Body of pancreas (tissue), 4 donors: ENCODE measurements around the gene EPB41L3. TPM values are rescaled to one million over a fixed set of nuclear protein-coding genes. Genes with fewer than 3 reads are reported as not detected.
"Not testable (repeated sequence)": the region's sequence is repeated elsewhere in the genome, so short reads cannot be mapped to it uniquely, and the experiment has no call there.

ENCODE experiments used
- ATAC-seq: fragments of 150-250 bp; one replicate; pipeline ENCODE4 v1.9.1; 2016
- DNase-seq, 4 donors: peaks; one replicate each; pipeline ENCODE4 v3.0.0-alpha.2; 2019
- H3K27ac ChIP-seq, 4 donors: fragments of 200-600 bp; sonication (generic); 1 replicate in 3 of 4; 2 replicates in 1 of 4; pipeline versions ENCODE4 v1.5.1 to v1.6.1; 2016 to 2019; ENCODE audit warnings: mild to moderate bottlenecking in 1 of 4, mixed read lengths in 1 of 4, moderate library complexity in 1 of 4
- H3K27me3 ChIP-seq, 2 donors: fragments of 200-600 bp; sonication (generic); one replicate each; pipeline ENCODE4 v1.6.0; 2016; ENCODE audit warnings: mild to moderate bottlenecking in 1 of 2
- H3K36me3 ChIP-seq, 2 donors: fragments of 200-600 bp; sonication (generic); replicated peaks in 1 of 2; 2 replicates each; pipeline ENCODE4 v1.5.1; 2016; ENCODE audit warnings: low read depth in 2 of 2; ENCODE audit not compliant: insufficient read depth in 1 of 2
- H3K4me1 ChIP-seq: fragments of 200-600 bp; sonication (generic); one replicate; pipeline ENCODE4 v1.6.0; 2016
- H3K4me3 ChIP-seq, 2 donors: fragments of 200-600 bp; sonication (generic); 1 replicate in 1 of 2; 2 replicates in 1 of 2; pipeline ENCODE4 v1.5.1; 2016 to 2019
- H3K9me3 ChIP-seq, 3 donors: fragments of 200-600 bp; sonication (generic); 1 replicate in 2 of 3; 2 replicates in 1 of 3; pipeline ENCODE4 v1.5.1; 2016
- POLR2A ChIP-seq, 3 donors: fragments of 450-650 bp; IDR thresholded peaks; one replicate each; pipeline ENCODE4 v1.6.1; 2016; ENCODE audit warnings: antibody characterized with exemption in 3 of 3, mild to moderate bottlenecking in 2 of 3
- WGBS, 2 donors: methylation state at CpG; one replicate each; pipeline ENCODE4 v1.1.5; 2017; 5-methylcytosine and 5-hydroxymethylcytosine counted together
- intact Hi-C: fragments of 100-400 bp; cut with DNase I; formaldehyde crosslinking; loops from one replicate; pipeline ENCODE4 v1.15.1; 2023
- total RNA-seq, 2 donors: library from RNA; depleted of rRNA; stranded (reverse); fragments of >200 nt; gene quantifications; one replicate each; pipeline ENCODE4 v1.1.0, GENCODE V29; 2016
- TF ChIP-seq, protein P1 (sequence below), 7 experiments: fragments of 450-650 bp in 4 of 7; fragments of 200-600 bp in 3 of 7; sonication (generic) in 3 of 7; IDR thresholded peaks; one replicate each; pipeline ENCODE4 v1.5.1; 2016 to 2019; ENCODE audit warnings: antibody characterized with exemption in 7 of 7

The EPB41L3 gene
- total RNA-seq, 2 donors from 2014 or later = 22.1 to 25.1 TPM

GRCh38 chr18:5513947-5514346 is 29.9 kb downstream of the EPB41L3 start:
- Histone ChIP-seq H3K36me3 (no peaks in the 10 kb centered on the region), H3K27ac (no peak overlapping the region), H3K9me3 (no peaks in the 10 kb centered on the region), H3K4me1 (no peaks in the 10 kb centered on the region), H3K4me3 (no peak overlapping the region), H3K27me3 (no peaks in the 10 kb centered on the region)
- ATAC-seq (no peak), DNase-seq (no peak)
- TF ChIP-seq, protein P1, sequence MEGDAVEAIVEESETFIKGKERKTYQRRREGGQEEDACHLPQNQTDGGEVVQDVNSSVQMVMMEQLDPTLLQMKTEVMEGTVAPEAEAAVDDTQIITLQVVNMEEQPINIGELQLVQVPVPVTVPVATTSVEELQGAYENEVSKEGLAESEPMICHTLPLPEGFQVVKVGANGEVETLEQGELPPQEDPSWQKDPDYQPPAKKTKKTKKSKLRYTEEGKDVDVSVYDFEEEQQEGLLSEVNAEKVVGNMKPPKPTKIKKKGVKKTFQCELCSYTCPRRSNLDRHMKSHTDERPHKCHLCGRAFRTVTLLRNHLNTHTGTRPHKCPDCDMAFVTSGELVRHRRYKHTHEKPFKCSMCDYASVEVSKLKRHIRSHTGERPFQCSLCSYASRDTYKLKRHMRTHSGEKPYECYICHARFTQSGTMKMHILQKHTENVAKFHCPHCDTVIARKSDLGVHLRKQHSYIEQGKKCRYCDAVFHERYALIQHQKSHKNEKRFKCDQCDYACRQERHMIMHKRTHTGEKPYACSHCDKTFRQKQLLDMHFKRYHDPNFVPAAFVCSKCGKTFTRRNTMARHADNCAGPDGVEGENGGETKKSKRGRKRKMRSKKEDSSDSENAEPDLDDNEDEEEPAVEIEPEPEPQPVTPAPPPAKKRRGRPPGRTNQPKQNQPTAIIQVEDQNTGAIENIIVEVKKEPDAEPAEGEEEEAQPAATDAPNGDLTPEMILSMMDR (IDR thresholded peaks at IDR 0.05) = no peak
- TF ChIP-seq POLR2A (IDR thresholded peaks at IDR 0.05) = no peak
- 12 to 22% methylated on average over 1 of the region's 1 CpG for WGBS, 2 donors
- intact Hi-C loops = no loop called here

GRCh38 chr18:5512176-5512575 is 31.6 kb downstream of the EPB41L3 start:
- TF ChIP-seq POLR2A (IDR thresholded peaks at IDR 0.05) = no peak
- WGBS, 2 donors = 79 to 87% methylated on average over 4 of the region's 4 CpGs
- no peaks in the 10 kb centered on the region for H3K4me1 ChIP-seq
- H3K27me3 ChIP-seq = no peaks in the 10 kb centered on the region
- ATAC-seq (no peak), DNase-seq (no peak)
- H3K9me3 ChIP-seq = no peaks in the 10 kb centered on the region
- H3K4me3 ChIP-seq = no peak overlapping the region
- no peak overlapping the region for H3K27ac ChIP-seq
- intact Hi-C loops = no loop called here
- H3K36me3 ChIP-seq = no peaks in the 10 kb centered on the region

DNA sequence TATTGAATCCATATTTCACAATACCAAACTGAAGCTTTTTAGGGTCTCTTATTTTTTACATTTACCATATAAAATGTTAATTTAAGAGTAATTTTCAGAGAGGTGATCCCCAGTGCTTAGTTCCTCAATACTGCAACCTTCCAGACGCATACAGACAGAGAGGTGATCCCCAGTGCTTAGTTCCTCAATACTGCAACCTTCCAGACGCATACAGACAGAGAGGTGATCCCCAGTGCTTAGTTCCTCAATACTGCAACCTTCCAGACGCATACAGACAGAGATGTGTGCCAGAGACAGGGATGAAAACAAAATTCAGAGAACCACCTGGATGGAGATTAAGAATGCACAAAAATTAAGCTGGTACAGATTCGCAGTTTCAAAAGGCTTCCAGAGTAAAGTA is 32.3 kb downstream of the EPB41L3 start:
- H3K4me1 ChIP-seq, H3K27ac ChIP-seq, intact Hi-C loops, ATAC-seq, H3K36me3 ChIP-seq, H3K4me3 ChIP-seq, H3K27me3 ChIP-seq, H3K9me3 ChIP-seq, DNase-seq: not testable (repeated sequence)
- WGBS, 2 donors = 75 to 82% methylated on average over 4 of the region's 4 CpGs

GRCh38 chr18:5510135-5510846 is 33.5 kb downstream of the EPB41L3 start:
- ATAC-seq = no peak
- no peaks in the 10 kb centered on the region for H3K4me1 ChIP-seq
- WGBS, 2 donors = 71 to 77% methylated on average over 7 of the region's 7 CpGs
- intact Hi-C loops = no loop called here
- no peaks in the 10 kb centered on the region for H3K9me3 ChIP-seq
- H3K27ac ChIP-seq = no peak overlapping the region
- no peaks in the 10 kb centered on the region for H3K27me3 ChIP-seq
- DNase-seq = no peak
- TF ChIP-seq, protein P1 (IDR thresholded peaks at IDR 0.05) = no peak
- TF ChIP-seq POLR2A (IDR thresholded peaks at IDR 0.05) = no peak
- no peaks in the 10 kb centered on the region for H3K36me3 ChIP-seq
- H3K4me3 ChIP-seq = no peak overlapping the region

DNA sequence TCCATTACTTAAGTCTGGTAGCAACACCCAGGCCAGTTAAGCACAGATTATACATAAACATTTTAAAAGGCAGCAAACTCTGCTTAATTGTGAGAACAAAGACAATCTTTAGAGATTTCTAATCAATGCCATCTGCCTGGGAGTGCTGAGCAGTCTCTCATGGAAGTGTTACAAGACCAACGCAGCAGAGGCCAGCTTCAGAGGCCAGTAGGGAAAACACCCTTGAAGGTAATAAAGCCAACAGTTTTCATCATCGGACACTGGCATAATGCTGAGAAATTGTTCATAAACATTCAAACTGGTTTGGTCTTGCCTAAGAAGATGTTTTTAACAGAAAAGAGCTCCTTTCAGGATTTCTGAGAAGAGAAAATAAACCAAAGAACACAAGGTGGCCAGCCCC is 35.0 kb downstream of the EPB41L3 start:
- no peak for ATAC-seq
- H3K4me1 ChIP-seq = no peaks in the 10 kb centered on the region
- 76 to 79% methylated on average over 2 of the region's 2 CpGs for WGBS, 2 donors
- no peaks in the 10 kb centered on the region for H3K9me3 ChIP-seq
- DNase-seq = no peak
- no peak overlapping the region for H3K4me3 ChIP-seq
- H3K27me3 ChIP-seq = no peaks in the 10 kb centered on the region
- intact Hi-C loops = no loop called here
- no peak overlapping the region for H3K27ac ChIP-seq
- no peaks in the 10 kb centered on the region for H3K36me3 ChIP-seq
- no peak for TF ChIP-seq POLR2A (IDR thresholded peaks at IDR 0.05)
- TF ChIP-seq, protein P1 (IDR thresholded peaks at IDR 0.05) = no peak

- no peak for ATAC-seq
- 66 to 75% methylated on average over 2 of the region's 2 CpGs for WGBS, 2 donors
- DNase-seq = no peak
- Histone ChIP-seq H3K4me1 (no peaks in the 10 kb centered on the region), H3K27ac (no peak overlapping the region), H3K4me3 (no peak overlapping the region), H3K27me3 (no peaks in the 10 kb centered on the region), H3K9me3 (no peaks in the 10 kb centered on the region), H3K36me3 (no peaks in the 10 kb centered on the region)
- intact Hi-C loops = no loop called here
- TF ChIP-seq, protein P1 (IDR thresholded peaks at IDR 0.05) = no peak
Measured at GRCh38 chr18:5507756-5508155, 36.0 kb downstream of the EPB41L3 start.
